Transverse colon (tissue), 3 donors: Measurements from ENCODE around the gene SHC3.

Experiments
- CTCF ChIP-seq, 5 experiments: fragments of 200-600 bp in 3 of 5; fragments of 450-650 bp in 2 of 5; sonication (generic) in 3 of 5; IDR thresholded peaks; 1 replicate in 2 of 5; 2 replicates in 3 of 5; pipeline ENCODE4 v1.5.1; 2016 to 2017; ENCODE audit warnings: antibody characterized with exemption in 5 of 5, inconsistent platforms in 3 of 5, mild to moderate bottlenecking in 2 of 5, moderate library complexity in 1 of 5
- POLR2A ChIP-seq: fragments of 450-650 bp; IDR thresholded peaks from one replicate; pipeline ENCODE4 v1.6.1; 2016; ENCODE audit warnings: antibody characterized with exemption, mild to moderate bottlenecking, moderate library complexity

DNA sequence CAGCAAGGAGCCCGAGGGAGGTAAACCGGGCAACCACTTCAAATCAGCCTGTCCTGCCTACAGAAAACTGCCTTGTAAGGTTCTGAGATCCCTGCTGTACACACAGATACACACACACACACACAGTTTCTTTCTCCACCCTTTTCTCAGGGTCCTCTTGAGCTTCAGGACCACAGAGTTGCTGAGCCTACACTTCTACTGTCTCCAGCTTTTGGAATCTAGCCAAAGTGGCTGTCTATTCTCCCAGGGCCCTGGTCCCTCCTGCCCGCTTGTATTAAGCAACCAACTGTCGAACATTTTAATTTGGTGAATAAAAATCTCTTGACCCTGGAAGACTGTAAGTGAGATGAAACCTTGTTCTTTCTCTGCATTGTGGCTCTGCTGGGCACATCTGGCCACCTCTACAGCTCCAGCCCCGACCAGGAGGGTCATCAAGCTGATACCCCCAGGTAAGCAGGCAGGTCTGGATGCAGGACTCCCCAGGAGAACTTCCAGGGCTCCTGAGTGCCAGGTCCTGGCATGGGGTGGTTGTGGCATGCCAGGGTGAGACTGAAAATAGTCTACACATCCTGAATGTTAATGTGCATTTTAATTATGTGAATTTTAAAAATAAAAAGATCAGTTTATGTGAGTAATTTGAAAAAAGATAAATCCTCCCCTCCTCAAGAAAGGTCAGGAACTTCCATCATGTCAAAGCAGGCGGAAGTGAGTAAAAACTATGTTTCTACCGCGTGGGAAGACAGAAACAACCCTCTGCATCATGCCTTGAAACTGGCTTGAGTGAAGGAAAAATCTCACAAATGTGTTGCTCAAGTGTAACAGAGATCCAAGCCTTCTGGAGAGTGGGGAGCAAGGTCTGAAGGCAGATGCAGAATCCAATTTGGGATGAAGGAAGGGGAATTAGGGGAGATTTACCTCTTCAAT lies 202.4 kb downstream of the SHC3 start:
- TF ChIP-seq CTCF (IDR thresholded peaks at IDR 0.05) = no peak
- TF ChIP-seq POLR2A = no peak
